ENCODE results near the gene TAS1R3.

TAS1R3 gene

GRCh38 chr1:1374589-1374928 lies 43.5 kb downstream of the TAS1R3 start:
- no peak for DNase-seq (ENCODE audit: low spot score in 2 of 2)
- no peak for ATAC-seq (replicated peaks; ENCODE audit: extremely low read depth, poor library complexity, severe bottlenecking)
- Mint-ChIP-seq H3K27me3 (no peaks in the 10 kb centered on the region), H3K4me1 (peaks cover 10% of the 10 kb centered on the region), H3K9me3 (no peaks in the 10 kb centered on the region), H3K36me3 (ENCODE audit: insufficient read depth) (peaks cover 17% of the 10 kb centered on the region), H3K27ac (ENCODE audit: low read depth) (peak overlapping the region; percentile 96), H3K4me3 (peak overlapping the region; percentile 88)

- Mint-ChIP-seq H3K4me1 (peaks cover 10% of the 10 kb centered on the region), H3K36me3 (ENCODE audit: insufficient read depth) (peaks cover 17% of the 10 kb centered on the region), H3K27me3 (no peaks in the 10 kb centered on the region), H3K9me3 (no peaks in the 10 kb centered on the region), H3K4me3 (peak within 1 kb of the TSS; percentile 88), H3K27ac (ENCODE audit: low read depth) (peak within 1 kb of the TSS; percentile 96)
- ATAC-seq (replicated peaks; ENCODE audit: extremely low read depth, poor library complexity, severe bottlenecking) (peak; percentile 71), DNase-seq (ENCODE audit: low spot score in 2 of 2) (peak; percentile 83 to 94)
Observed at GRCh38 chr1:1374929-1375662, 44.0 kb downstream of the TAS1R3 start, which contains the start of gene AURKAIP1. Gene AURKAIP1, minus strand, starts transcription at chr1:1375207. Its CDS starts 451 bp downstream, at chr1:1374756.

- H3K27me3 Mint-ChIP-seq, result no peaks in the 10 kb centered on the region
Observed at GRCh38 chr1:1376551-1377226, 45.6 kb downstream of the TAS1R3 start.

GRCh38 chr1:1377540-1378205 lies 46.6 kb downstream of the TAS1R3 start:
- Mint-ChIP-seq H3K4me1 (peaks cover 6% of the 10 kb centered on the region), H3K27ac (ENCODE audit: low read depth) (no peak overlapping the region), H3K9me3 (no peaks in the 10 kb centered on the region), H3K36me3 (ENCODE audit: insufficient read depth) (peaks cover 10% of the 10 kb centered on the region), H3K4me3 (no peak overlapping the region), H3K27me3 (no peaks in the 10 kb centered on the region)
- DNase-seq (ENCODE audit: low spot score in 2 of 2) (no peak), ATAC-seq (replicated peaks; ENCODE audit: extremely low read depth, poor library complexity, severe bottlenecking) (no peak)

More at GRCh38 chr1:1376551-1377226, 45.6 kb downstream of the TAS1R3 start:
- Mint-ChIP-seq H3K4me3 (no peak overlapping the region), H3K27ac (ENCODE audit: low read depth) (no peak overlapping the region), H3K36me3 (ENCODE audit: insufficient read depth) (peaks cover 11% of the 10 kb centered on the region), H3K4me1 (peaks cover 10% of the 10 kb centered on the region), H3K9me3 (no peaks in the 10 kb centered on the region)
- DNase-seq (ENCODE audit: low spot score in 2 of 2), result no peak
- ATAC-seq (replicated peaks; ENCODE audit: extremely low read depth, poor library complexity, severe bottlenecking), result no peak

GRCh38 chr1:1380860-1381259 lies 49.8 kb downstream of the TAS1R3 start:
- H3K27ac Mint-ChIP-seq (ENCODE audit: low read depth), result no peak overlapping the region
- DNase-seq (ENCODE audit: low spot score in 2 of 2), result no peak
- no peak for ATAC-seq (replicated peaks; ENCODE audit: extremely low read depth, poor library complexity, severe bottlenecking)
- no peak overlapping the region for H3K4me3 Mint-ChIP-seq
- H3K4me1 Mint-ChIP-seq, result no peaks in the 10 kb centered on the region
- H3K9me3 Mint-ChIP-seq, result no peaks in the 10 kb centered on the region
- H3K27me3 Mint-ChIP-seq, result no peaks in the 10 kb centered on the region
- peaks cover 2% of the 10 kb centered on the region for H3K36me3 Mint-ChIP-seq (ENCODE audit: insufficient read depth)

GRCh38 chr1:1381294-1381693 lies 50.2 kb downstream of the TAS1R3 start:
- Mint-ChIP-seq H3K27me3 (no peaks in the 10 kb centered on the region), H3K9me3 (no peaks in the 10 kb centered on the region), H3K4me3 (no peak overlapping the region), H3K4me1 (no peaks in the 10 kb centered on the region), H3K36me3 (ENCODE audit: insufficient read depth) (peaks cover 4% of the 10 kb centered on the region), H3K27ac (ENCODE audit: low read depth) (no peak overlapping the region)
- ATAC-seq (replicated peaks; ENCODE audit: extremely low read depth, poor library complexity, severe bottlenecking), result no peak
- no peak for DNase-seq (ENCODE audit: low spot score in 2 of 2)
